GM19452 (cell line): ENCODE data around the gene SMAD6.
"Not testable (repeated sequence)": the region's sequence is repeated elsewhere in the genome, so short reads cannot be mapped to it uniquely, and the experiment has no call there.

Experiments
- ATAC-seq: cut with Tn5 transposase; IDR thresholded peaks from one replicate; pipeline ENCODE4 v1.9.1; 2021; ENCODE audit not compliant: unreplicated experiment

SMAD6 gene

GRCh38 chr15:66819084-66819483, 117.0 kb downstream of the SMAD6 start:
- ATAC-seq = peak; percentile 80

GRCh38 chr15:66820481-66821176, 118.6 kb downstream of the SMAD6 start:
- ATAC-seq = no peak

- ATAC-seq = no peak
Measured at GRCh38 chr15:66821307-66821706, 119.3 kb downstream of the SMAD6 start.

GRCh38 chr15:66822114-66822513, 120.1 kb downstream of the SMAD6 start:
- no peak for ATAC-seq

- ATAC-seq = no peak
Measured at GRCh38 chr15:66822576-66822975, 120.5 kb downstream of the SMAD6 start.

GRCh38 chr15:66823601-66824000, 121.6 kb downstream of the SMAD6 start:
- no peak for ATAC-seq

- no peak for ATAC-seq
Measured at GRCh38 chr15:66824424-66824823, 122.4 kb downstream of the SMAD6 start.

DNA sequence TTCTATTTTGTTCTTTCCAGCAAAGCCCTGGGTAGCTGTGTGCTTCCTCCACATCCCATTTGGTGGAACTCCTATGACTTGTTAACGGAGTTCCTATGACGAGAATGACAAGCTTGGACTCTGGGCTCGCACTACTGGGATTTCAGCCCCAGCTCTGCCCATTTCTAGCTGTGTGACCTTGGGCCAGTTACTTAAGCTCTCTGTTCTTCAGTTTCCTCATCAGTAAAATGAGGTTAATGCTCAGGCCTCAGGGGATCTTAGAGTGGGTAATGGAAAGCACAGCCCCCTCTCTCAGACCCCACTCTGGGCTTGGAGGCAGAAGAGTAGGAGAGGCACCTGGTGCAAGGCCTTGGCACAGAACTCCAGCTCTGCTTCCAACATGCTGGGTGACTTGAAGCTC, 123.1 kb downstream of the SMAD6 start:
- no peak for ATAC-seq

- ATAC-seq = no peak
Measured at GRCh38 chr15:66825731-66826130, 123.7 kb downstream of the SMAD6 start.

- no peak for ATAC-seq
Measured at GRCh38 chr15:66826507-66826906, 124.5 kb downstream of the SMAD6 start.

DNA sequence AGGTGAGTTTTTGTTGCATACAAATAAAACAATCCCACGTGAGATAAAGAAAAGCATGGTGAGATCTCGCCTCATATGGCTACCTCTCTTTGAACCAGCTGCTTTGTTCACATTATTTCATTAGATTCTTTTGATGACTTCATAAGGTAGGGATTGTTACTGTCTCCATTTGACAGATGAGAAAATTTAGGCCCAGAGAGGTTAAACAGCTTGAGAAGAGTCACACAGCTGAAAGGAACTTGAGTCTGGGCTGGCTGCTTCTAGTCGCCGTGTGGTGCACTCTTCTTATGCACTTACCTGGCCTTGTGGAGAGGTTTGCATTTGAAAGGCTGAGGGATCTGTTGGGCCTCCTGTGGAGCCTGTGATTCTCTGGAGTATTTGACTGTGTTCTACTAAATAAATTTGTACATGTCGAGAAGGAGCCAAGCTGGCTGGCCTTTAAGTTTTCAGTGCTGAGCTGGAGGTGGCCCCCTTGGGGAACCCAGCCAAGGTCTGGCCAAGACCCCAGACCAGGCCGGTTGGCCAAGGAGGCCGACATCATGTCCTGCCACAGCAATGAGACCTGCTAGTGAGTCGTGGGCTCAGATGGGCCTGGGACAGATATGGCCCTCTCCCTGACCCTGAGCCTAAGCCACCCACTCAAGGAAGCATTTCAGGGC, 125.1 kb downstream of the SMAD6 start:
- no peak for ATAC-seq

GRCh38 chr15:66827698-66828055, 125.6 kb downstream of the SMAD6 start:
- no peak for ATAC-seq

DNA sequence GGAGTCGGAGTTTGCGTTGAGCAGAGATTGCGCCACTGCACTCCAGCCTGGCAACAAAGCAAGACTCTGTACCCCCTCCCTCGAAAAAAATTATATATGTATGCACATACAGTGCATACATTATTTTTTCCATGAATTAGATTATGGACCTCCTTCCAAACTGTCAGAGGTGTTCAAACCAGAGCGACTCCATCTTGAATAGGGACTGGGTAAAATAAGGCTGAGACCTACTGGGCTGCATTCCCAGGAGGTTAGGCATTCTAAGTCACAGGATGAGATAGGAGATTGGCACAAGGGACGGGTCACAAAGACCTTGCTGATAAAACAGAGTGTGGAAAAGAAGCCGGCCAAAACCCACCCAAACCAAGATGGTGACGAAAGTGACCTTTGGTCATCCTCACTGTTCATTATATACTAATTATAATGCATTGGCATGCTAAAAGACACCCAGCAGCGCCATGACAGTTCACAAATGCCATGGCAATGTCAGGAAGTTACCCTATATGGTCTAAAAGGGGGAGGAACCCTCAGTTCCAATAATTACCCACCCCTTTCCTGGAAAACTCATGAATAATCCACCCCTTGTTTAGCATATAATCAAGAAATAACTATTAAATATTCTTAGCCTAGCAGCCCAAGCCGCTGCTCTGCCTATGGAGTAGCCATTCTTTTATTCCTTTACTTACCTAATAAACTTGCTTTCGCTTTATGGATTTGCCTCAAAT, 126.9 kb downstream of the SMAD6 start:
- ATAC-seq = not testable (repeated sequence)

DNA sequence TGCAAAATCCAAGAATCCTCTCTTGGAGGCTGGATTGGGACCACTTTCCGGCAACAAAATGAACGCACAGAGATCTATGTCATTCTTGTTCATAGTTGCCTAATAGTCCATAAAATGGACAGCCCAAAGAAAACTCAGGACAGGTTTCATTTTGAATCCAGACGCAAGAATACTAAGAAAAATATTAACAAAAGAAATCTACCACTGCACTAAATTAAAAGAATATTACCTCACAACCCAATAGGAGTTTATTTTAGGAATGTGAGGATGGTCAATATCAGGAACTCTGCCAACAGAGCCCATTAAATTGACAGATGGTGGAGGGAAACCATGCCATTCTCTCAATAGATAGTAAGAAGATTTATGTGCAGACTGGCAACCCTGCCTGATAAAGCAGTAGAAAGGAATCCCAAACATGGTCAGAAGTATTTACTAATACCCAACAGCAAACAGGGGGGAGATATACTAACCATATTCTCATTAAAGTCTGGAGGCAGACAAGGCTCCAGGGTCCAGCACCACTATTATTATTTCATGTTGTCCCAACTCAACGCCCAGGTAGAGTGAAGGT, 127.6 kb downstream of the SMAD6 start:
- no peak for ATAC-seq

- ATAC-seq = no peak
Measured at GRCh38 chr15:66830358-66830757, 128.3 kb downstream of the SMAD6 start.

DNA sequence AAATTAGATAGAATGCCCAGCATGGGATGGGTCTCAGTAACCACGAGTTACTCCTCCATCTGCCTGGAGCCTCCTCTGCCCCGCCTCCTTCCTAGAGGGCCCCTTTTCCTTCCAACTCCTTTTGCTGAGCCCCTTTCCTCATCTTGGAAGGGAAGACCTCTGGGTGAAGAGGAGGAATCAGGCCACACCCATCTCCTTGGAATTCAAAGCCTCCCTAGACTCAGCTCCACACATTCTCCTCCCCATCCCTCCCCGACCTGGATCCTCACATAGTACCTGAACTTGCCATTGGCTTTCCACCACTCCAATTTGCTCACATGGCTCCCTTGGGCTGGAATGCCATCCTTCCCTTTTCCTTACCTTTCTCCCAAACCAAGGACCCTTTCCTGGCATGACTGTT, 128.8 kb downstream of the SMAD6 start:
- no peak for ATAC-seq

DNA sequence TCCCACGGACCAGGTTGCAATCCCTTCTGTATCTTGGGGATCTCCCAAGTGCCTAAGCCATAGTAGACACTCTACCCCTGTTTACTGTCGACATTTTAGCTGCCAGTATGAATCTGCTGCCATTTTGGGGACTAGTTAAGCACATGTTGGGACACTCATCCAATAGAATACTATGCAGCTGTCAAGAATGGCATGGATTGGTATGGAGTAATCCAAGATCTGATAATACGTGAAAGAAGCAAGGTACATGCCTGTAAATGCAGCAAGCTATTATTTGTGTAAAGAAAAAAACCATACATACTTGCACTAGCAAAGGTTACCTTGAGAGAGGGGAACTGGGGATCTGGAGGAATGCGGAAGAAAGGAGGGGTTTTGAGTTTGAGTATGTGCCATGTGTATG, 129.3 kb downstream of the SMAD6 start:
- no peak for ATAC-seq

GRCh38 chr15:66831801-66832390, 129.9 kb downstream of the SMAD6 start:
- no peak for ATAC-seq
